Measurements from ENCODE around the gene LDLRAD4. TPM values are rescaled to one million over a fixed set of nuclear protein-coding genes. Genes with fewer than 3 reads are reported as not detected.

LDLRAD4 gene
- total and polyA plus RNA-seq, 9 of the 15 experiments (the other 6 are each of a cell fraction or from before 2014, with no cell fraction given) = 0.01 TPM; not detected in 8

GRCh38 chr18:13613591-13614501 is 395.3 kb downstream of the LDLRAD4 start (continued):
- no peak for TF ChIP-seq ZBTB5 (IDR thresholded peaks at IDR 0.05)
- TF ChIP-seq, protein P1, sequence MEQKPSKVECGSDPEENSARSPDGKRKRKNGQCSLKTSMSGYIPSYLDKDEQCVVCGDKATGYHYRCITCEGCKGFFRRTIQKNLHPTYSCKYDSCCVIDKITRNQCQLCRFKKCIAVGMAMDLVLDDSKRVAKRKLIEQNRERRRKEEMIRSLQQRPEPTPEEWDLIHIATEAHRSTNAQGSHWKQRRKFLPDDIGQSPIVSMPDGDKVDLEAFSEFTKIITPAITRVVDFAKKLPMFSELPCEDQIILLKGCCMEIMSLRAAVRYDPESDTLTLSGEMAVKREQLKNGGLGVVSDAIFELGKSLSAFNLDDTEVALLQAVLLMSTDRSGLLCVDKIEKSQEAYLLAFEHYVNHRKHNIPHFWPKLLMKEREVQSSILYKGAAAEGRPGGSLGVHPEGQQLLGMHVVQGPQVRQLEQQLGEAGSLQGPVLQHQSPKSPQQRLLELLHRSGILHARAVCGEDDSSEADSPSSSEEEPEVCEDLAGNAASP (IDR thresholded peaks at IDR 0.05) = no peak
- TF ChIP-seq ZNF707 (CRISPR knock-in tag; conservative IDR thresholded peaks at IDR 0.05) = no peak
- no peak for TF ChIP-seq NFE2L1 (tag; IDR thresholded peaks at IDR 0.05; ENCODE audit: borderline replicate concordance, low read depth)
- TF ChIP-seq SNAPC5 (CRISPR knock-in tag; IDR thresholded peaks at IDR 0.05) = no peak

Measured in K562 (cell line).